Upper lobe of left lung (tissue), 4 donors: ENCODE results near the gene DOLPP1.

Source experiments
- POLR2A ChIP-seq, 4 donors: fragments of 450-650 bp; IDR thresholded peaks; one replicate each; pipeline ENCODE4 v1.5.1; 2016 to 2017; ENCODE audit warnings: antibody characterized with exemption in 4 of 4, mild to moderate bottlenecking in 2 of 4
- POLR2AphosphoS5 ChIP-seq, 2 donors: sonication (generic); formaldehyde crosslinking; IDR thresholded peaks; one replicate each; pipeline ENCODE4 v1.5.1; 2017; ENCODE audit warnings: antibody characterized with exemption in 2 of 2
- TF ChIP-seq, protein P1 (sequence below), 6 experiments: fragments of 450-650 bp in 4 of 6; fragments of 200-600 bp in 2 of 6; sonication (generic) in 2 of 6; IDR thresholded peaks; one replicate each; pipeline ENCODE4 v1.5.1; 2016 to 2019; ENCODE audit warnings: antibody characterized with exemption in 6 of 6

DNA sequence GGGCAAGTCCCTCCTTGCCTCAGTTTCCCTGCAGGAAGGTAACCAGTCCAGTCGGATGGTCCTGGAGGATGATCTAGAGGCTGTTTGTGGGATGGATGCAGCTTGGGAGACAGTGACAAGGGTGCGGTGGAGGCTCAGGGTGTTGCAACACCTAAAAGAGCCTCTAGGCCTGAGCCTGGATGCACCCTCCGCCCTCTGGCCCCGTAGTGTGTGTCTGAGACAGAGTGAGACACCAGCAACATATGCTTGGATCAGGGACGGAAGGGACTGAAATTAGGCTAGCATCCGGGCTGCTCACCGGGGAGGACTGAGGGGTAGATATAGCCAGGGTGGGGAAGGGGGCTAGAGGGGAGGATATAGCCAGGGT, 28.6 kb downstream of the DOLPP1 start:
- TF ChIP-seq, protein P1, sequence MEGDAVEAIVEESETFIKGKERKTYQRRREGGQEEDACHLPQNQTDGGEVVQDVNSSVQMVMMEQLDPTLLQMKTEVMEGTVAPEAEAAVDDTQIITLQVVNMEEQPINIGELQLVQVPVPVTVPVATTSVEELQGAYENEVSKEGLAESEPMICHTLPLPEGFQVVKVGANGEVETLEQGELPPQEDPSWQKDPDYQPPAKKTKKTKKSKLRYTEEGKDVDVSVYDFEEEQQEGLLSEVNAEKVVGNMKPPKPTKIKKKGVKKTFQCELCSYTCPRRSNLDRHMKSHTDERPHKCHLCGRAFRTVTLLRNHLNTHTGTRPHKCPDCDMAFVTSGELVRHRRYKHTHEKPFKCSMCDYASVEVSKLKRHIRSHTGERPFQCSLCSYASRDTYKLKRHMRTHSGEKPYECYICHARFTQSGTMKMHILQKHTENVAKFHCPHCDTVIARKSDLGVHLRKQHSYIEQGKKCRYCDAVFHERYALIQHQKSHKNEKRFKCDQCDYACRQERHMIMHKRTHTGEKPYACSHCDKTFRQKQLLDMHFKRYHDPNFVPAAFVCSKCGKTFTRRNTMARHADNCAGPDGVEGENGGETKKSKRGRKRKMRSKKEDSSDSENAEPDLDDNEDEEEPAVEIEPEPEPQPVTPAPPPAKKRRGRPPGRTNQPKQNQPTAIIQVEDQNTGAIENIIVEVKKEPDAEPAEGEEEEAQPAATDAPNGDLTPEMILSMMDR (IDR thresholded peaks at IDR 0.05): peak in 1 of 6 experiments; percentile 6
- TF ChIP-seq POLR2A (IDR thresholded peaks at IDR 0.05) (no peak), POLR2AphosphoS5 (IDR thresholded peaks at IDR 0.05) (no peak)
